ENCODE measurements around the gene ST8SIA2. TPM values are rescaled to one million over a fixed set of nuclear protein-coding genes. Genes with fewer than 3 reads are reported as not detected.

Gene ST8SIA2
- polyA plus RNA-seq, 2 donors = 0.02 TPM; not detected in 1

GRCh38 chr15:92409006-92409405 is 15.3 kb downstream of the ST8SIA2 start:
- Histone ChIP-seq H3K27me3 (ENCODE audit: control insufficient read depth in 1 of 2, insufficient read depth in 2 of 2, low read length in 2 of 2) (no peaks in the 10 kb centered on the region), H3K27ac (ENCODE audit: low read depth in 2 of 2, low read length in 1 of 2) (no peak overlapping the region), H3K9me3 (ENCODE audit: control insufficient read depth in 2 of 2, insufficient read depth in 1 of 2, low read depth in 1 of 2, low read length in 1 of 2) (peaks cover 0 to 2% of the 10 kb centered on the region in 2 donors), H3K4me1 (ENCODE audit: control insufficient read depth in 2 of 2, insufficient read depth in 2 of 2, low read length in 1 of 2) (no peaks in the 10 kb centered on the region), H3K36me3 (ENCODE audit: control insufficient read depth in 2 of 2, insufficient read depth in 2 of 2, low read length in 1 of 2) (no peaks in the 10 kb centered on the region), H3K4me3 (ENCODE audit: low read depth in 1 of 2, low read length in 2 of 2) (no peak overlapping the region)
- WGBS, 2 donors = 88 to 96% methylated on average over 5 of the region's 5 CpGs

- WGBS, 2 donors = 77 to 90% methylated on average over 8 of the region's 8 CpGs
- Histone ChIP-seq H3K27me3 (ENCODE audit: control insufficient read depth in 1 of 2, insufficient read depth in 2 of 2, low read length in 2 of 2) (no peaks in the 10 kb centered on the region), H3K4me1 (ENCODE audit: control insufficient read depth in 2 of 2, insufficient read depth in 2 of 2, low read length in 1 of 2) (no peaks in the 10 kb centered on the region), H3K9me3 (ENCODE audit: control insufficient read depth in 2 of 2, insufficient read depth in 1 of 2, low read depth in 1 of 2, low read length in 1 of 2) (peaks cover 0 to 2% of the 10 kb centered on the region in 2 donors), H3K4me3 (ENCODE audit: low read depth in 1 of 2, low read length in 2 of 2) (no peak overlapping the region), H3K36me3 (ENCODE audit: control insufficient read depth in 2 of 2, insufficient read depth in 2 of 2, low read length in 1 of 2) (no peaks in the 10 kb centered on the region), H3K27ac (ENCODE audit: low read depth in 2 of 2, low read length in 1 of 2) (no peak overlapping the region)
These were observed 15.8 kb downstream of the ST8SIA2 start for GRCh38 chr15:92409521-92409920.

GRCh38 chr15:92410537-92410936 is 16.9 kb downstream of the ST8SIA2 start:
- no peaks in the 10 kb centered on the region for H3K36me3 ChIP-seq (ENCODE audit: control insufficient read depth in 2 of 2, insufficient read depth in 2 of 2, low read length in 1 of 2)
- H3K4me1 ChIP-seq (ENCODE audit: control insufficient read depth in 2 of 2, insufficient read depth in 2 of 2, low read length in 1 of 2) = peaks cover 0 to 2% of the 10 kb centered on the region in 2 donors
- H3K4me3 ChIP-seq (ENCODE audit: low read depth in 1 of 2, low read length in 2 of 2) = no peak overlapping the region
- H3K27ac ChIP-seq (ENCODE audit: low read depth in 2 of 2, low read length in 1 of 2) = no peak overlapping the region
- H3K9me3 ChIP-seq (ENCODE audit: control insufficient read depth in 2 of 2, insufficient read depth in 1 of 2, low read depth in 1 of 2, low read length in 1 of 2) = peaks cover 0 to 2% of the 10 kb centered on the region in 2 donors
- 91 to 95% methylated on average over 6 of the region's 6 CpGs for WGBS, 2 donors
- no peaks in the 10 kb centered on the region for H3K27me3 ChIP-seq (ENCODE audit: control insufficient read depth in 1 of 2, insufficient read depth in 2 of 2, low read length in 2 of 2)

- Histone ChIP-seq H3K4me3 (ENCODE audit: low read depth in 1 of 2, low read length in 2 of 2) (no peak overlapping the region), H3K27ac (ENCODE audit: low read depth in 2 of 2, low read length in 1 of 2) (no peak overlapping the region), H3K4me1 (ENCODE audit: control insufficient read depth in 2 of 2, insufficient read depth in 2 of 2, low read length in 1 of 2) (peaks cover 0 to 2% of the 10 kb centered on the region in 2 donors), H3K9me3 (ENCODE audit: control insufficient read depth in 2 of 2, insufficient read depth in 1 of 2, low read depth in 1 of 2, low read length in 1 of 2) (peaks cover 0 to 2% of the 10 kb centered on the region in 2 donors), H3K27me3 (ENCODE audit: control insufficient read depth in 1 of 2, insufficient read depth in 2 of 2, low read length in 2 of 2) (no peaks in the 10 kb centered on the region), H3K36me3 (ENCODE audit: control insufficient read depth in 2 of 2, insufficient read depth in 2 of 2, low read length in 1 of 2) (no peaks in the 10 kb centered on the region)
- WGBS, 2 donors = 83 to 90% methylated on average over 5 of the region's 5 CpGs
These were observed 17.6 kb downstream of the ST8SIA2 start for GRCh38 chr15:92411256-92411655.

GRCh38 chr15:92413510-92413909 is 19.8 kb downstream of the ST8SIA2 start:
- H3K4me3 ChIP-seq (ENCODE audit: low read depth in 1 of 2, low read length in 2 of 2) = no peak overlapping the region
- H3K27me3 ChIP-seq (ENCODE audit: control insufficient read depth in 1 of 2, insufficient read depth in 2 of 2, low read length in 2 of 2) = no peaks in the 10 kb centered on the region
- 66 to 71% methylated on average over 9 of the region's 9 CpGs for WGBS, 2 donors
- no peak overlapping the region for H3K27ac ChIP-seq (ENCODE audit: low read depth in 2 of 2, low read length in 1 of 2)
- H3K36me3 ChIP-seq (ENCODE audit: control insufficient read depth in 2 of 2, insufficient read depth in 2 of 2, low read length in 1 of 2) = no peaks in the 10 kb centered on the region
- peaks cover 0 to 2% of the 10 kb centered on the region in 2 donors for H3K9me3 ChIP-seq (ENCODE audit: control insufficient read depth in 2 of 2, insufficient read depth in 1 of 2, low read depth in 1 of 2, low read length in 1 of 2)
- H3K4me1 ChIP-seq (ENCODE audit: control insufficient read depth in 2 of 2, insufficient read depth in 2 of 2, low read length in 1 of 2) = peaks cover 0 to 2% of the 10 kb centered on the region in 2 donors

GRCh38 chr15:92415639-92416297 is 22.1 kb downstream of the ST8SIA2 start:
- WGBS, 2 donors = 70 to 72% methylated on average over 9 of the region's 9 CpGs
- peaks cover 0 to 3% of the 10 kb centered on the region in 2 donors for H3K9me3 ChIP-seq (ENCODE audit: control insufficient read depth in 2 of 2, insufficient read depth in 1 of 2, low read depth in 1 of 2, low read length in 1 of 2)

GRCh38 chr15:92416557-92416956 is 22.9 kb downstream of the ST8SIA2 start:
- 86 to 88% methylated on average over 12 of the region's 12 CpGs for WGBS, 2 donors
- Histone ChIP-seq H3K4me1 (ENCODE audit: control insufficient read depth in 2 of 2, insufficient read depth in 2 of 2, low read length in 1 of 2) (peaks cover 0 to 2% of the 10 kb centered on the region in 2 donors), H3K27ac (ENCODE audit: low read depth in 2 of 2, low read length in 1 of 2) (no peak overlapping the region), H3K4me3 (ENCODE audit: low read depth in 1 of 2, low read length in 2 of 2) (no peak overlapping the region), H3K27me3 (ENCODE audit: control insufficient read depth in 1 of 2, insufficient read depth in 2 of 2, low read length in 2 of 2) (no peaks in the 10 kb centered on the region), H3K9me3 (ENCODE audit: control insufficient read depth in 2 of 2, insufficient read depth in 1 of 2, low read depth in 1 of 2, low read length in 1 of 2) (peaks cover 0 to 3% of the 10 kb centered on the region in 2 donors), H3K36me3 (ENCODE audit: control insufficient read depth in 2 of 2, insufficient read depth in 2 of 2, low read length in 1 of 2) (no peaks in the 10 kb centered on the region)

More at GRCh38 chr15:92415639-92416297, 22.1 kb downstream of the ST8SIA2 start:
- no peak overlapping the region for H3K4me3 ChIP-seq (ENCODE audit: low read depth in 1 of 2, low read length in 2 of 2)
- no peaks in the 10 kb centered on the region for H3K27me3 ChIP-seq (ENCODE audit: control insufficient read depth in 1 of 2, insufficient read depth in 2 of 2, low read length in 2 of 2)
- H3K4me1 ChIP-seq (ENCODE audit: control insufficient read depth in 2 of 2, insufficient read depth in 2 of 2, low read length in 1 of 2) = peaks cover 0 to 2% of the 10 kb centered on the region in 2 donors
- H3K36me3 ChIP-seq (ENCODE audit: control insufficient read depth in 2 of 2, insufficient read depth in 2 of 2, low read length in 1 of 2) = no peaks in the 10 kb centered on the region
- no peak overlapping the region for H3K27ac ChIP-seq (ENCODE audit: low read depth in 2 of 2, low read length in 1 of 2)

GRCh38 chr15:92417716-92418115 is 24.0 kb downstream of the ST8SIA2 start:
- Histone ChIP-seq H3K4me3 (ENCODE audit: low read depth in 1 of 2, low read length in 2 of 2) (no peak overlapping the region), H3K9me3 (ENCODE audit: control insufficient read depth in 2 of 2, insufficient read depth in 1 of 2, low read depth in 1 of 2, low read length in 1 of 2) (peaks cover 0 to 3% of the 10 kb centered on the region in 2 donors), H3K36me3 (ENCODE audit: control insufficient read depth in 2 of 2, insufficient read depth in 2 of 2, low read length in 1 of 2) (no peaks in the 10 kb centered on the region), H3K27me3 (ENCODE audit: control insufficient read depth in 1 of 2, insufficient read depth in 2 of 2, low read length in 2 of 2) (no peaks in the 10 kb centered on the region), H3K27ac (ENCODE audit: low read depth in 2 of 2, low read length in 1 of 2) (no peak overlapping the region), H3K4me1 (ENCODE audit: control insufficient read depth in 2 of 2, insufficient read depth in 2 of 2, low read length in 1 of 2) (peaks cover 0 to 2% of the 10 kb centered on the region in 2 donors)
- WGBS, 2 donors = 60 to 84% methylated on average over 7 of the region's 7 CpGs

GRCh38 chr15:92418864-92419263 is 25.2 kb downstream of the ST8SIA2 start:
- WGBS, 2 donors = 80 to 81% methylated on average over 7 of the region's 7 CpGs

GRCh38 chr15:92421976-92422375 is 28.3 kb downstream of the ST8SIA2 start:
- Histone ChIP-seq H3K36me3 (ENCODE audit: control insufficient read depth in 2 of 2, insufficient read depth in 2 of 2, low read length in 1 of 2) (no peaks in the 10 kb centered on the region), H3K4me3 (ENCODE audit: low read depth in 1 of 2, low read length in 2 of 2) (no peak overlapping the region), H3K27me3 (ENCODE audit: control insufficient read depth in 1 of 2, insufficient read depth in 2 of 2, low read length in 2 of 2) (no peaks in the 10 kb centered on the region), H3K9me3 (ENCODE audit: control insufficient read depth in 2 of 2, insufficient read depth in 1 of 2, low read depth in 1 of 2, low read length in 1 of 2) (peaks cover 0 to 3% of the 10 kb centered on the region in 2 donors), H3K27ac (ENCODE audit: low read depth in 2 of 2, low read length in 1 of 2) (no peak overlapping the region), H3K4me1 (ENCODE audit: control insufficient read depth in 2 of 2, insufficient read depth in 2 of 2, low read length in 1 of 2) (no peaks in the 10 kb centered on the region)
- WGBS, 2 donors = 0 to 82% methylated on average over 1 of the region's 1 CpG

More at GRCh38 chr15:92418864-92419263, 25.2 kb downstream of the ST8SIA2 start:
- H3K27ac ChIP-seq (ENCODE audit: low read depth in 2 of 2, low read length in 1 of 2) = no peak overlapping the region
- H3K36me3 ChIP-seq (ENCODE audit: control insufficient read depth in 2 of 2, insufficient read depth in 2 of 2, low read length in 1 of 2) = no peaks in the 10 kb centered on the region
- peaks cover 0 to 3% of the 10 kb centered on the region in 2 donors for H3K9me3 ChIP-seq (ENCODE audit: control insufficient read depth in 2 of 2, insufficient read depth in 1 of 2, low read depth in 1 of 2, low read length in 1 of 2)
- H3K27me3 ChIP-seq (ENCODE audit: control insufficient read depth in 1 of 2, insufficient read depth in 2 of 2, low read length in 2 of 2) = no peaks in the 10 kb centered on the region
- H3K4me3 ChIP-seq (ENCODE audit: low read depth in 1 of 2, low read length in 2 of 2) = no peak overlapping the region
- H3K4me1 ChIP-seq (ENCODE audit: control insufficient read depth in 2 of 2, insufficient read depth in 2 of 2, low read length in 1 of 2) = peaks cover 0 to 2% of the 10 kb centered on the region in 2 donors

Measured in esophagus (tissue), 2 donors.